Neuronal stem cell (in vitro differentiated cells): ENCODE results near the gene PTOV1.

ENCODE experiments used
- DNase-seq: peaks from one replicate; pipeline ENCODE4 v3.0.0-alpha.2; 2013; ENCODE audit warnings: low spot score
- H2AFZ ChIP-seq: one replicate; pipeline ENCODE4 v1.6.1; 2013; ENCODE audit warnings: mild to moderate bottlenecking, low read length, inconsistent platforms
- H2AK5ac ChIP-seq: 2 replicates; pipeline ENCODE4 v1.6.1; 2013; ENCODE audit warnings: low read depth, mild to moderate bottlenecking, inconsistent platforms, low read length, moderate library complexity, mixed read lengths
- H2BK120ac ChIP-seq: 2 replicates; pipeline ENCODE4 v1.6.1; 2013; ENCODE audit warnings: low read depth, mild to moderate bottlenecking, inconsistent platforms, low read length, moderate library complexity, mixed read lengths
- H2BK12ac ChIP-seq: one replicate; pipeline ENCODE4 v1.6.1; 2013; ENCODE audit warnings: low read length, inconsistent platforms
- H2BK15ac ChIP-seq: 2 replicates; pipeline ENCODE4 v1.6.1; 2013; ENCODE audit warnings: mild to moderate bottlenecking, low read length, inconsistent platforms, mixed read lengths
- H2BK5ac ChIP-seq: one replicate; pipeline ENCODE4 v1.6.1; 2013; ENCODE audit warnings: inconsistent platforms, mild to moderate bottlenecking, low read length, moderate library complexity
- H3K14ac ChIP-seq: one replicate; pipeline ENCODE4 v1.6.1; 2013; ENCODE audit warnings: low read length, inconsistent platforms
- H3K18ac ChIP-seq: 2 replicates; pipeline ENCODE4 v1.6.1; 2013; ENCODE audit warnings: low read length, inconsistent platforms
- H3K23ac ChIP-seq: 2 replicates; pipeline ENCODE4 v1.6.1; 2013; ENCODE audit warnings: low read depth, mild to moderate bottlenecking, mixed read lengths, low read length, inconsistent platforms; ENCODE audit not compliant: poor library complexity
- H3K27ac ChIP-seq: replicated peaks from 3 replicates; pipeline ENCODE4 v1.5.1; 2013; ENCODE audit warnings: low read length, inconsistent platforms
- H3K27me3 ChIP-seq, 3 experiments: 2 replicates each; pipeline ENCODE4 v1.6.1; 2013; ENCODE audit warnings: low read length in 3 of 3, mild to moderate bottlenecking in 2 of 3, inconsistent platforms in 1 of 3, low read depth in 1 of 3, mixed read lengths in 1 of 3, moderate library complexity in 1 of 3; ENCODE audit not compliant: control insufficient read depth in 3 of 3, insufficient read depth in 3 of 3
- H3K36me3 ChIP-seq, 2 donors: replicated peaks in 1 of 2; 2 replicates each; pipeline ENCODE4 v1.6.1; 2013; ENCODE audit warnings: low read length in 2 of 2; ENCODE audit not compliant: control insufficient read depth in 2 of 2, insufficient read depth in 2 of 2
- H3K4ac ChIP-seq: 2 replicates; pipeline ENCODE4 v1.6.1; 2013; ENCODE audit warnings: inconsistent platforms, mild to moderate bottlenecking, low read length, moderate library complexity
- H3K4me1 ChIP-seq, 2 donors: 1 replicate in 1 of 2; 2 replicates in 1 of 2; pipeline ENCODE4 v1.6.1; 2013; ENCODE audit warnings: low read length in 2 of 2, low read depth in 1 of 2; ENCODE audit not compliant: control insufficient read depth in 2 of 2, insufficient read depth in 1 of 2
- H3K4me2 ChIP-seq: one replicate; pipeline ENCODE4 v1.6.1; 2013; ENCODE audit warnings: mild to moderate bottlenecking, low read length, inconsistent platforms; ENCODE audit not compliant: insufficient read depth, poor library complexity, severe bottlenecking
- H3K4me3 ChIP-seq, 2 donors: 2 replicates each; pipeline ENCODE4 v1.5.1; 2013; ENCODE audit warnings: low read length in 2 of 2, mild to moderate bottlenecking in 2 of 2, inconsistent platforms in 1 of 2, moderate library complexity in 1 of 2
- H3K79me1 ChIP-seq: one replicate; pipeline ENCODE4 v1.6.1; 2013; ENCODE audit warnings: low read depth, mild to moderate bottlenecking, inconsistent platforms, low read length, moderate library complexity
- H3K9ac ChIP-seq: one replicate; pipeline ENCODE4 v1.6.1; 2013; ENCODE audit warnings: mild to moderate bottlenecking, low read depth, low read length, inconsistent platforms; ENCODE audit not compliant: poor library complexity
- H3K9me3 ChIP-seq, 2 donors: replicated peaks in 1 of 2; 2 replicates each; pipeline versions ENCODE3 to v1.6.1; 2013; ENCODE audit warnings: low read length in 2 of 2, mild to moderate bottlenecking in 2 of 2, inconsistent platforms in 1 of 2, low read depth in 1 of 2, mixed read lengths in 1 of 2, moderate library complexity in 1 of 2; ENCODE audit not compliant: control insufficient read depth in 2 of 2, insufficient read depth in 1 of 2
- H4K8ac ChIP-seq: one replicate; pipeline ENCODE4 v1.6.1; 2013; ENCODE audit warnings: low read depth, mild to moderate bottlenecking, inconsistent platforms, low read length, moderate library complexity
- H4K91ac ChIP-seq: one replicate; pipeline ENCODE4 v1.6.1; 2013; ENCODE audit warnings: low read length, low read depth, mild to moderate bottlenecking, inconsistent platforms; ENCODE audit not compliant: poor library complexity
- WGBS, 2 donors: extraction: QIAGEN DNeasy Blood & Tissue Kit; methylation state at CpG; one replicate each; pipeline ENCODE4 v1.1.7; 2013; ENCODE audit warnings: missing lambda C conversion rate in 2 of 2, mixed read lengths in 1 of 2; ENCODE audit not compliant: insufficient read length in 2 of 2, insufficient replicate concordance in 1 of 2; ENCODE audit errors: extremely low coverage in 2 of 2; 5-methylcytosine and 5-hydroxymethylcytosine counted together

PTOV1 gene

DNA sequence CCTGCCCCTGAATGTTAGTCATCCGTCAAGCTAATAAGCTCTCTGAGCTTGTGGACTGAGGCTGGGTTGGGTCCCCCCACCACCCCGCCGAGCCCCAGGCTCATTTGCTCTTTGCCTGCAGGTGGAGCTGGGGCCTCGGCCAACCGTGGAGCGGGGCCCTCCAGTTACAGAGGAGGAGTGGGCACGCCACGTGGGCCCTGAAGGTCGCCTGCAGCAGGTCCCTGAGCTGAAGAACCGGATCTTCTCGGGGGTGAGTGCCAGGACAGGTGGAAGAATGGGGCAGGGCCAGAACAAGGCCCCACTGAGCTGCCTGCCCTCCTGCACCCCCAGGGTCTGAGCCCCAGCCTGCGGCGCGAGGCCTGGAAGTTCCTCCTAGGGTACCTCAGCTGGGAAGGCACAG, 31.7 kb downstream of the PTOV1 start:
- no peak overlapping the region for H3K18ac ChIP-seq
- H2BK12ac ChIP-seq, result no peak overlapping the region
- no peak for DNase-seq
- H3K27ac ChIP-seq, result no peak overlapping the region
- H3K14ac ChIP-seq, result no peak overlapping the region
- no peak overlapping the region for H2AFZ ChIP-seq
- peaks cover 7 to 14% of the 10 kb centered on the region in 2 donors for H3K9me3 ChIP-seq
- H3K9ac ChIP-seq, result no peak overlapping the region
- H3K4ac ChIP-seq, result no peak overlapping the region
- peak overlapping the region; percentile 36 for H2AK5ac ChIP-seq
- no peak overlapping the region for H2BK5ac ChIP-seq
- H3K23ac ChIP-seq, result no peak overlapping the region
- WGBS, 2 donors, result no CpG with 5 or more reads among the region's 14 CpGs
- peak overlapping the region; percentile 23 for H4K8ac ChIP-seq
- H2BK120ac ChIP-seq, result no peak overlapping the region
- H3K79me1 ChIP-seq, result peaks cover 13% of the 10 kb centered on the region
- H3K4me1 ChIP-seq, result peaks cover 5 to 7% of the 10 kb centered on the region in 2 donors
- H3K36me3 ChIP-seq, result peaks cover 65 to 69% of the 10 kb centered on the region in 2 donors
- no peak overlapping the region for H3K4me3 ChIP-seq
- no peaks in the 10 kb centered on the region for H3K27me3 ChIP-seq
- H3K4me2 ChIP-seq, result no peak overlapping the region
- H2BK15ac ChIP-seq, result no peak overlapping the region
- no peak overlapping the region for H4K91ac ChIP-seq

DNA sequence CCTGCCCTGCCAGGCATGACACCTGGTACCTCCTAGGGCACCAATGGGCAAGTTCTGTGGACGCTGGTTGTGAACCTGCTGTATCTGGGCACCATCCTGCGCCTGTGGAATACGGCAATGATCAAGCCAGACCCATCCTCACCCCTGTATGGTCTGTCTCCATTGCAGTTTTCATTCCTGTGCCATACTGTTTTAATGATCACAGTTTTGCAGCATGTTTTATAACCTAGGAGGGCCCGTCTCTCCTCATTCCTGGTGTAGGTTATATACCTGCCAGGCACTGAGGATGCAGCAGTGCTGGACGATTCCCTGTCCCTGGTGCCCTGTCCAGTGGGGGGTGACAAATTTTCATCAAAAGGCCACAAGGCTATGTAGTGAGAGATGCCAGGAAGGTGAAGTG, 32.1 kb downstream of the PTOV1 start:
- Histone ChIP-seq H3K79me1 (peaks cover 13% of the 10 kb centered on the region), H3K36me3 (peaks cover 65 to 69% of the 10 kb centered on the region in 2 donors)
- no peak for DNase-seq

DNA sequence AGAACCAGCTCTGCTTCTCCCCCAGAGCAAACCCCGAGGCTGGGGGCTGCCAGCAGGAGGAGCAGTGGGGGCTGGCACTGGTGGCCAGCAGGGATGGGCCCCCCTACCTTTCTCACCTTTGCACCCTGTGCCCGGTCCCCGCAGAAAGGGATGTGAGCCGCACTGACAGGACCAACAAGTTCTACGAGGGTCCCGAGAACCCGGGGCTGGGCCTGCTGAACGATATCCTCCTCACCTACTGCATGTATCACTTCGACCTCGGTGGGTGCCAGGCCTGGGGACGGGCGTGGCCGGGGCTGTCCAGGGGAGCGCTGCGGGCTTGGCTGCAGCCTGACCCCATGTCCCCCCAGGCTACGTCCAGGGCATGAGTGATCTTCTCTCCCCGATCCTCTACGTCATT, 33.1 kb downstream of the PTOV1 start:
- Histone ChIP-seq H3K4me2 (no peak overlapping the region), H2BK120ac (no peak overlapping the region), H3K36me3 (peaks cover 62 to 64% of the 10 kb centered on the region in 2 donors), H2BK15ac (no peak overlapping the region), H4K91ac (no peak overlapping the region), H3K9ac (no peak overlapping the region), H4K8ac (no peak overlapping the region), H3K9me3 (peaks cover 7 to 14% of the 10 kb centered on the region in 2 donors), H2AFZ (no peak overlapping the region), H3K14ac (no peak overlapping the region), H2BK12ac (no peak overlapping the region), H3K4me3 (no peak overlapping the region), H3K18ac (no peak overlapping the region), H3K79me1 (peaks cover 9% of the 10 kb centered on the region), H2BK5ac (no peak overlapping the region), H2AK5ac (no peak overlapping the region), H3K27me3 (peaks cover 0 to under 1% (median 0%) of the 10 kb centered on the region in 3 experiments), H3K4me1 (no peaks in the 10 kb centered on the region), H3K4ac (no peak overlapping the region), H3K23ac (no peak overlapping the region), H3K27ac (no peak overlapping the region)
- no peak for DNase-seq
- WGBS, 2 donors, result no CpG with 5 or more reads among the region's 18 CpGs

More for the DNA sequence above, 32.1 kb downstream of the PTOV1 start:
- Histone ChIP-seq H2BK12ac (no peak overlapping the region), H2BK15ac (no peak overlapping the region), H3K9me3 (peaks cover 7 to 14% of the 10 kb centered on the region in 2 donors), H3K4me1 (peaks cover 4 to 7% of the 10 kb centered on the region in 2 donors), H2AK5ac (peak overlapping the region; percentile 36), H3K4me2 (no peak overlapping the region), H4K91ac (no peak overlapping the region), H3K18ac (no peak overlapping the region), H3K14ac (no peak overlapping the region), H3K23ac (no peak overlapping the region), H3K4me3 (no peak overlapping the region), H4K8ac (peak overlapping the region; percentile 23), H3K9ac (no peak overlapping the region), H2AFZ (no peak overlapping the region), H2BK120ac (no peak overlapping the region), H3K4ac (no peak overlapping the region), H2BK5ac (no peak overlapping the region), H3K27ac (no peak overlapping the region), H3K27me3 (no peaks in the 10 kb centered on the region)
- whole genome bisulfite sequencing, 2 donors, result no CpG with 5 or more reads among the region's 5 CpGs

DNA sequence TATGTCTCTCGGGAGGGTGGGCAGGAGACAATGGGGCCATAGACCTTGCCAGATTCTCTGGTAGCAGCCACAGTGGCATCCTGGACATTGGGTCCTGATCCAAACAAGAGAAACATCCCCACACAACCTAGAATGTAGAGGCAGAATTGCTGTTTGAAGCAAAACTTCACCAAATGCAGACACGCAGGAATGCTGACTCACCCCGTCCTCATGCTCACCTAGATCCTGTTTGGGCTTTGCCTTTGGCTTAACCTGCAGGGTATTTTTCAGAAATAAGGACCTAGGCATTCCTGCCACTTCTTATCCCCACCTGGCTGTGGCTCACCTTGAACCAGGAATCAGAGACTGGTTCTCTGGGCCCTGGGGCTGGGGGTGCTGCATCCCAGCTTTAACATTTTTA, 33.8 kb downstream of the PTOV1 start:
- Histone ChIP-seq H2BK12ac (no peak overlapping the region), H3K23ac (no peak overlapping the region), H2BK5ac (no peak overlapping the region), H3K9ac (no peak overlapping the region), H2AK5ac (no peak overlapping the region), H2AFZ (no peak overlapping the region), H3K36me3 (peaks cover 57 to 59% of the 10 kb centered on the region in 2 donors), H3K18ac (no peak overlapping the region), H3K27me3 (peaks cover 0 to 6% (median 0%) of the 10 kb centered on the region in 3 experiments), H3K4me2 (no peak overlapping the region), H4K91ac (no peak overlapping the region), H3K4me1 (no peaks in the 10 kb centered on the region), H3K4ac (no peak overlapping the region), H3K14ac (no peak overlapping the region), H2BK120ac (no peak overlapping the region), H2BK15ac (no peak overlapping the region), H3K79me1 (peaks cover 8% of the 10 kb centered on the region), H3K4me3 (no peak overlapping the region), H3K9me3 (peaks cover 12 to 14% of the 10 kb centered on the region in 2 donors), H3K27ac (no peak overlapping the region), H4K8ac (no peak overlapping the region)
- DNase-seq, result no peak
- no CpG with 5 or more reads among the region's 3 CpGs for WGBS, 2 donors
